ENCODE results near the gene VAC14.

DNA sequence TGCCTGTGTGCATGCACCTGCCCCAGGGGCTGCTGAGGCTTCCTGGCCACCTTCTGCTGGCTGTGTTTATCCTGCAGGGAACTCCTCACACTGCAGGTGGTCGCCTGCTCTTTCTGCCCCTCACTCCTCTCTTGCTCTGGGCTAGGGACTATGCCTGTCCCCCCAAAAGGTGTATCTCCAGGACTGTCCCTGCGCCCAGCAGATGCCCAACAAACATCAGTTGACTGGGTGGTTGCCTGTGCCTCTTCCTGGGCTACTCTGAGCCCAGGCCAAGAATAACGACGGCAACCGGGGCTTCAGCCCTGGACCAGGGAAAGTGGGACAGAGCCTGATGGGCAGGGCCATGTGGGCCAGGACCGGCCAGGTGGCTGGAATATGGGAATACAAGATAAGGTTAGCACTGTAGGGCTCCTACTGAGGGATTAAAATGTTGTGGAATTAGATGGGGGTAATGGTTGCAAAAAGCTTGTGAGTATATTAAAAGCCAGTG is 55.4 kb downstream of the VAC14 start:
- TF ChIP-seq, protein P1, sequence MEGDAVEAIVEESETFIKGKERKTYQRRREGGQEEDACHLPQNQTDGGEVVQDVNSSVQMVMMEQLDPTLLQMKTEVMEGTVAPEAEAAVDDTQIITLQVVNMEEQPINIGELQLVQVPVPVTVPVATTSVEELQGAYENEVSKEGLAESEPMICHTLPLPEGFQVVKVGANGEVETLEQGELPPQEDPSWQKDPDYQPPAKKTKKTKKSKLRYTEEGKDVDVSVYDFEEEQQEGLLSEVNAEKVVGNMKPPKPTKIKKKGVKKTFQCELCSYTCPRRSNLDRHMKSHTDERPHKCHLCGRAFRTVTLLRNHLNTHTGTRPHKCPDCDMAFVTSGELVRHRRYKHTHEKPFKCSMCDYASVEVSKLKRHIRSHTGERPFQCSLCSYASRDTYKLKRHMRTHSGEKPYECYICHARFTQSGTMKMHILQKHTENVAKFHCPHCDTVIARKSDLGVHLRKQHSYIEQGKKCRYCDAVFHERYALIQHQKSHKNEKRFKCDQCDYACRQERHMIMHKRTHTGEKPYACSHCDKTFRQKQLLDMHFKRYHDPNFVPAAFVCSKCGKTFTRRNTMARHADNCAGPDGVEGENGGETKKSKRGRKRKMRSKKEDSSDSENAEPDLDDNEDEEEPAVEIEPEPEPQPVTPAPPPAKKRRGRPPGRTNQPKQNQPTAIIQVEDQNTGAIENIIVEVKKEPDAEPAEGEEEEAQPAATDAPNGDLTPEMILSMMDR (IDR thresholded peaks at IDR 0.05), result no peak
- TF ChIP-seq POLR2A (IDR thresholded peaks at IDR 0.05), result no peak

All from lower leg skin (tissue), 3 donors.